ENCODE data around the gene PRDX1.

DNA sequence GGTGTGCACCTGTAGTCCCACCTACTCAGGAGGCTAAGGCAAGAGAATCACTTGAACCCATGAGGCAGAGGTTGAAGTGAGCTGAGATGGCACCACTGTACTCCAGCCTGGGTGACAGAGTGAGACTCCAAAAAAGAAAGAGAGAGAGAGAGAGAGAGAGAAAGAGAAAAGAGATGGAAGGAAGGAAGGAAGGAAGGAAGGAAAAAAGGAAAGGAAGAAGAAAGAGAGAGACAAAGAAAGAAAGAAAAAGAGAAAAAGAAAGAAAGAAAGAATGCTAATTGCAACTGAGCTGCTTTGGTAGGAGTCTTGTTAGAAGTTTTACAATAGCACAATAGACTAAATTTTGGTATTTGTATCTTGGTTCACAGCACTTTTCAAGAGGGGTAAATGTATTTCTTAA, 56.4 kb downstream of the PRDX1 start:
- TF ChIP-seq TARDBP (CRISPR knock-in tag; IDR thresholded peaks at IDR 0.05), result no peak
- no peak for TF ChIP-seq POLR2A (IDR thresholded peaks at IDR 0.05; ENCODE audit: insufficient read depth in 1 of 2, low read depth in 2 of 2, low read length in 2 of 2)
- no peak for TF ChIP-seq ZNF512 (CRISPR knock-in tag; IDR thresholded peaks at IDR 0.05)
- no peak for TF ChIP-seq KLF16 (CRISPR knock-in tag; IDR thresholded peaks at IDR 0.05)
- no peak for TF ChIP-seq ZFP41 (CRISPR knock-in tag; IDR thresholded peaks at IDR 0.05; ENCODE audit: borderline replicate concordance)
- no peak for TF ChIP-seq CHD2 (IDR thresholded peaks at IDR 0.05; ENCODE audit: low read depth, low read length)
- no peak for TF ChIP-seq RELA (CRISPR knock-in tag; IDR thresholded peaks at IDR 0.05)
- no peak for TF ChIP-seq PHB2 (IDR thresholded peaks at IDR 0.05; ENCODE audit: partially characterized antibody)
- TF ChIP-seq, protein P1, sequence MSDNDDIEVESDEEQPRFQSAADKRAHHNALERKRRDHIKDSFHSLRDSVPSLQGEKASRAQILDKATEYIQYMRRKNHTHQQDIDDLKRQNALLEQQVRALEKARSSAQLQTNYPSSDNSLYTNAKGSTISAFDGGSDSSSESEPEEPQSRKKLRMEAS (IDR thresholded peaks at IDR 0.05), result no peak
- TF ChIP-seq, protein P2, sequence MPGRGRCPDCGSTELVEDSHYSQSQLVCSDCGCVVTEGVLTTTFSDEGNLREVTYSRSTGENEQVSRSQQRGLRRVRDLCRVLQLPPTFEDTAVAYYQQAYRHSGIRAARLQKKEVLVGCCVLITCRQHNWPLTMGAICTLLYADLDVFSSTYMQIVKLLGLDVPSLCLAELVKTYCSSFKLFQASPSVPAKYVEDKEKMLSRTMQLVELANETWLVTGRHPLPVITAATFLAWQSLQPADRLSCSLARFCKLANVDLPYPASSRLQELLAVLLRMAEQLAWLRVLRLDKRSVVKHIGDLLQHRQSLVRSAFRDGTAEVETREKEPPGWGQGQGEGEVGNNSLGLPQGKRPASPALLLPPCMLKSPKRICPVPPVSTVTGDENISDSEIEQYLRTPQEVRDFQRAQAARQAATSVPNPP (CRISPR knock-in tag; IDR thresholded peaks at IDR 0.05), result no peak

Data from HepG2 (cell line).